Transverse colon (tissue), 3 donors: ENCODE data around the gene DNAI2.

Experiments
- CTCF ChIP-seq, 5 experiments: fragments of 200-600 bp in 3 of 5; fragments of 450-650 bp in 2 of 5; sonication (generic) in 3 of 5; IDR thresholded peaks; 1 replicate in 2 of 5; 2 replicates in 3 of 5; pipeline ENCODE4 v1.5.1; 2016 to 2017; ENCODE audit warnings: antibody characterized with exemption in 5 of 5, inconsistent platforms in 3 of 5, mild to moderate bottlenecking in 2 of 5, moderate library complexity in 1 of 5
- POLR2A ChIP-seq: fragments of 450-650 bp; IDR thresholded peaks from one replicate; pipeline ENCODE4 v1.6.1; 2016; ENCODE audit warnings: antibody characterized with exemption, mild to moderate bottlenecking, moderate library complexity

- TF ChIP-seq POLR2A (no peak), CTCF (IDR thresholded peaks at IDR 0.05) (no peak)
Observed at GRCh38 chr17:74359916-74360315, 85.9 kb downstream of the DNAI2 start.
